Endodermal cell (in vitro differentiated cells): Measurements from ENCODE around the gene RAMP1. TPM values are rescaled to one million over a fixed set of nuclear protein-coding genes. Genes with fewer than 3 reads are reported as not detected.

Experiments
- DNase-seq: peaks from one replicate; pipeline ENCODE4 v3.0.0-alpha.2; 2017
- H3K27ac ChIP-seq: 2 replicates; pipeline ENCODE4 v1.5.1; 2013; ENCODE audit warnings: mild to moderate bottlenecking, low read depth, low read length, moderate library complexity
- H3K27me3 ChIP-seq: 2 replicates; pipeline ENCODE4 v1.6.1; 2013; ENCODE audit warnings: mild to moderate bottlenecking, low read length, moderate library complexity; ENCODE audit not compliant: insufficient read depth, control insufficient read depth, poor library complexity, severe bottlenecking
- H3K36me3 ChIP-seq: 2 replicates; pipeline ENCODE4 v1.7.0; 2013; ENCODE audit warnings: mild to moderate bottlenecking, low read length, moderate library complexity; ENCODE audit not compliant: control insufficient read depth, insufficient read depth
- H3K4me1 ChIP-seq: one replicate; pipeline ENCODE4 v1.7.0; 2013; ENCODE audit warnings: low read length; ENCODE audit not compliant: control insufficient read depth, insufficient read depth
- H3K4me3 ChIP-seq: 2 replicates; pipeline ENCODE4 v1.5.1; 2013; ENCODE audit warnings: mild to moderate bottlenecking, low read length, moderate library complexity
- H3K9ac ChIP-seq: 2 replicates; pipeline ENCODE4 v1.6.1; 2013; ENCODE audit warnings: mild to moderate bottlenecking, low read length, moderate library complexity; ENCODE audit not compliant: poor library complexity, severe bottlenecking; ENCODE audit errors: extremely low read depth
- H3K9me3 ChIP-seq: 2 replicates; pipeline ENCODE4 v1.6.1; 2013; ENCODE audit warnings: mild to moderate bottlenecking, low read length, moderate library complexity; ENCODE audit not compliant: control insufficient read depth
- H3K27ac Mint-ChIP-seq: 2 replicates; pipeline ENCODE4 v1.8.0; 2020; ENCODE audit warnings: mixed read lengths
- H3K27me3 Mint-ChIP-seq: 2 replicates; pipeline ENCODE4 v1.8.0; 2021; ENCODE audit warnings: mild to moderate bottlenecking, mixed read lengths; ENCODE audit not compliant: insufficient read depth
- H3K36me3 Mint-ChIP-seq: 2 replicates; pipeline ENCODE4 v1.8.0; 2020; ENCODE audit warnings: low read depth, mixed read lengths
- H3K4me1 Mint-ChIP-seq: 2 replicates; pipeline ENCODE4 v1.8.0; 2020; ENCODE audit warnings: mixed read lengths
- H3K4me3 Mint-ChIP-seq: 2 replicates; pipeline ENCODE4 v1.8.0; 2020; ENCODE audit warnings: mild to moderate bottlenecking, moderate library complexity, mixed read lengths
- H3K9me3 Mint-ChIP-seq: 2 replicates; pipeline ENCODE4 v1.8.0; 2020; ENCODE audit warnings: mild to moderate bottlenecking, mixed read lengths
- WGBS, 2 experiments: methylation state at CpG; one replicate each; pipeline versions ENCODE4 v1.1.5 to v1.1.7; 2013; ENCODE audit warnings: missing lambda C conversion rate in 2 of 2, mixed read lengths in 1 of 2; ENCODE audit not compliant: insufficient coverage in 1 of 2, insufficient read length in 1 of 2; 5-methylcytosine and 5-hydroxymethylcytosine counted together
- total RNA-seq, 2 donors: library from RNA; stranded (reverse); fragmentation: NEBNext Ultra II Directional in 1 of 2; extraction: Animal tissue kit (Norgen Biotek cat#: 25700) in 1 of 2; gene quantifications; 2 replicates in 1 of 2; 3 replicates in 1 of 2; pipeline ENCODE4 v1.2.1, GENCODE V29; 2021
- TF ChIP-seq, protein P1 (sequence below): fragments of 200-600 bp; sonication (generic); conservative IDR thresholded peaks from 2 replicates; pipeline ENCODE4 v1.5.0; 2021; ENCODE audit warnings: antibody characterized with exemption, mild to moderate bottlenecking

RAMP1 gene
- total RNA-seq, 2 donors from 2014 or later, result 0.40 to 1.6 TPM

- no peaks in the 10 kb centered on the region for H3K4me1 ChIP-seq
- H3K27ac ChIP-seq, result no peak overlapping the region
- H3K27ac Mint-ChIP-seq, result no peak overlapping the region
- no peak for DNase-seq
- no peaks in the 10 kb centered on the region for H3K4me1 Mint-ChIP-seq
- H3K9me3 ChIP-seq, result no peaks in the 10 kb centered on the region
- H3K27me3 ChIP-seq, result peaks cover 33% of the 10 kb centered on the region
- 92 to 100% methylated on average over 1 to 2 of the region's 2 CpGs for whole genome bisulfite sequencing, 2 experiments
- H3K9me3 Mint-ChIP-seq, result peaks cover 4% of the 10 kb centered on the region
- no peaks in the 10 kb centered on the region for H3K36me3 ChIP-seq
- TF ChIP-seq, protein P1, sequence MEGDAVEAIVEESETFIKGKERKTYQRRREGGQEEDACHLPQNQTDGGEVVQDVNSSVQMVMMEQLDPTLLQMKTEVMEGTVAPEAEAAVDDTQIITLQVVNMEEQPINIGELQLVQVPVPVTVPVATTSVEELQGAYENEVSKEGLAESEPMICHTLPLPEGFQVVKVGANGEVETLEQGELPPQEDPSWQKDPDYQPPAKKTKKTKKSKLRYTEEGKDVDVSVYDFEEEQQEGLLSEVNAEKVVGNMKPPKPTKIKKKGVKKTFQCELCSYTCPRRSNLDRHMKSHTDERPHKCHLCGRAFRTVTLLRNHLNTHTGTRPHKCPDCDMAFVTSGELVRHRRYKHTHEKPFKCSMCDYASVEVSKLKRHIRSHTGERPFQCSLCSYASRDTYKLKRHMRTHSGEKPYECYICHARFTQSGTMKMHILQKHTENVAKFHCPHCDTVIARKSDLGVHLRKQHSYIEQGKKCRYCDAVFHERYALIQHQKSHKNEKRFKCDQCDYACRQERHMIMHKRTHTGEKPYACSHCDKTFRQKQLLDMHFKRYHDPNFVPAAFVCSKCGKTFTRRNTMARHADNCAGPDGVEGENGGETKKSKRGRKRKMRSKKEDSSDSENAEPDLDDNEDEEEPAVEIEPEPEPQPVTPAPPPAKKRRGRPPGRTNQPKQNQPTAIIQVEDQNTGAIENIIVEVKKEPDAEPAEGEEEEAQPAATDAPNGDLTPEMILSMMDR, result no peak
- no peak overlapping the region for H3K4me3 ChIP-seq
- no peaks in the 10 kb centered on the region for H3K36me3 Mint-ChIP-seq
- peaks cover 37% of the 10 kb centered on the region for H3K27me3 Mint-ChIP-seq
- no peak overlapping the region for H3K4me3 Mint-ChIP-seq
- H3K9ac ChIP-seq, result no peak overlapping the region
Measured at GRCh38 chr2:237952851-237953250, 93.4 kb downstream of the RAMP1 start.

- no peak overlapping the region for H3K27ac Mint-ChIP-seq
Measured at GRCh38 chr2:237955640-237956401, 96.4 kb downstream of the RAMP1 start.

DNA sequence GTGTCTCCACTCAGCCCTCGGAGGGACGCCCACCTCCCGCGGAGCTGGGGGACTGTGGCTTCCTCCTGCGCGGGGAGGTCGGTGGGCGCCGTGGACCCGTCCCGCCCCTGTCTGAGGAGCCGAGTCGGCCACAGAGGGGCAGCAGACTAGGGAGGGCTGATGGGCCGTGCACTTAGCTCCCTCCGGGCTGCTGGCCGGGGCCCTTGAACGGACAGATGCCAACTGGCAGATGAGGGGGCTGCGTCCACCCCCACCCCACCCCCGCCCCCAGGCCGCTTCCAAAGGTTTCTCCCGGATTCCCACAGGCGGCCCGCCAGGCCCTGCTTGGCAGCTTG is 96.9 kb downstream of the RAMP1 start:
- Histone ChIP-seq H3K9me3 (no peaks in the 10 kb centered on the region), H3K4me3 (peak overlapping the region; percentile 70), H3K27ac (no peak overlapping the region), H3K4me1 (no peaks in the 10 kb centered on the region), H3K36me3 (no peaks in the 10 kb centered on the region), H3K27me3 (peaks cover 35% of the 10 kb centered on the region), H3K9ac (no peak overlapping the region)
- WGBS, 2 experiments, result 29 to 31% methylated on average over 5 to 23 of the region's 23 CpGs
- TF ChIP-seq, protein P1, result peak; percentile 65
- Mint-ChIP-seq H3K4me3 (peak overlapping the region; percentile 26), H3K9me3 (no peaks in the 10 kb centered on the region), H3K27me3 (peaks cover 39% of the 10 kb centered on the region), H3K36me3 (no peaks in the 10 kb centered on the region), H3K4me1 (no peaks in the 10 kb centered on the region), H3K27ac (no peak overlapping the region)
- DNase-seq, result no peak

More at GRCh38 chr2:237955640-237956401, 96.4 kb downstream of the RAMP1 start:
- peaks cover 35% of the 10 kb centered on the region for H3K27me3 ChIP-seq
- no peaks in the 10 kb centered on the region for H3K36me3 ChIP-seq
- TF ChIP-seq, protein P1, result no peak
- WGBS, 2 experiments, result 33 to 52% methylated on average over 24 to 64 of the region's 64 CpGs
- Mint-ChIP-seq H3K36me3 (no peaks in the 10 kb centered on the region), H3K27me3 (peaks cover 39% of the 10 kb centered on the region), H3K4me3 (peak overlapping the region; percentile 26), H3K4me1 (no peaks in the 10 kb centered on the region), H3K9me3 (no peaks in the 10 kb centered on the region)
- H3K9me3 ChIP-seq, result no peaks in the 10 kb centered on the region
- no peak overlapping the region for H3K9ac ChIP-seq
- peak; percentile 76 for DNase-seq
- H3K4me1 ChIP-seq, result no peaks in the 10 kb centered on the region
- H3K27ac ChIP-seq, result no peak overlapping the region
- H3K4me3 ChIP-seq, result peak overlapping the region; percentile 70
